ENCODE results near the gene RNF212.

DNA sequence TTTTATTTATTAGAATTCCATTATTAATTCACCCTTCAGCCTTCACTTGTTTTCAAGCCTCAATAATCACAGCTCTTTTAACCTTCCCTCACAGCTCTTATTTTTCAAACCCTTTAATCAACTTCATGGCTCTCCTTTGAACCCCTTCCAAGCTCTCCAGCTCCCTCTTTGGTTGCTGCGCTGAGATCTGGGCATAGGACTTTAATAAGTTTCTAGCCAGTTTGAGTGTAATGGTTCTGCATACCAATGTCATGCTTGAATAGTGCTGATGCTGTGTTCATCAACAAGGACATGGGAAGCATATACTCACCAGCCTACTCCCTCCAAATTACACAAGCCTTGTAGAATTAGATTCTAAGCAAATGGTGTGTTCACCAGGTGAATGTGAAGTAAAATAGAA, 3.5 kb upstream of the RNF212 start:
- TF ChIP-seq, protein P1, sequence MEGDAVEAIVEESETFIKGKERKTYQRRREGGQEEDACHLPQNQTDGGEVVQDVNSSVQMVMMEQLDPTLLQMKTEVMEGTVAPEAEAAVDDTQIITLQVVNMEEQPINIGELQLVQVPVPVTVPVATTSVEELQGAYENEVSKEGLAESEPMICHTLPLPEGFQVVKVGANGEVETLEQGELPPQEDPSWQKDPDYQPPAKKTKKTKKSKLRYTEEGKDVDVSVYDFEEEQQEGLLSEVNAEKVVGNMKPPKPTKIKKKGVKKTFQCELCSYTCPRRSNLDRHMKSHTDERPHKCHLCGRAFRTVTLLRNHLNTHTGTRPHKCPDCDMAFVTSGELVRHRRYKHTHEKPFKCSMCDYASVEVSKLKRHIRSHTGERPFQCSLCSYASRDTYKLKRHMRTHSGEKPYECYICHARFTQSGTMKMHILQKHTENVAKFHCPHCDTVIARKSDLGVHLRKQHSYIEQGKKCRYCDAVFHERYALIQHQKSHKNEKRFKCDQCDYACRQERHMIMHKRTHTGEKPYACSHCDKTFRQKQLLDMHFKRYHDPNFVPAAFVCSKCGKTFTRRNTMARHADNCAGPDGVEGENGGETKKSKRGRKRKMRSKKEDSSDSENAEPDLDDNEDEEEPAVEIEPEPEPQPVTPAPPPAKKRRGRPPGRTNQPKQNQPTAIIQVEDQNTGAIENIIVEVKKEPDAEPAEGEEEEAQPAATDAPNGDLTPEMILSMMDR (IDR thresholded peaks at IDR 0.05; ENCODE audit: low read depth, low read length) = no peak
- no peak for TF ChIP-seq EZH2phosphoT487 (IDR thresholded peaks at IDR 0.05; ENCODE audit: low read depth)

All from OCI-LY3 (cell line).